Measurements from ENCODE around the gene DGUOK.
"Not testable (repeated sequence)": the region's sequence is repeated elsewhere in the genome, so short reads cannot be mapped to it uniquely, and the experiment has no call there.

The DGUOK gene

GRCh38 chr2:73918856-73919255 is 7.8 kb upstream of the DGUOK start:
- DNase-seq (ENCODE audit: extremely low spot score, insufficient read length, low read depth) (no peak), FAIRE-seq (no peak)

GRCh38 chr2:73919596-73920228 is 7.0 kb upstream of the DGUOK start:
- no peak for DNase-seq (ENCODE audit: extremely low spot score, insufficient read length, low read depth)
- FAIRE-seq = no peak

- DNase-seq (ENCODE audit: extremely low spot score, insufficient read length, low read depth) = no peak
- no peak for FAIRE-seq
These were observed 5.8 kb upstream of the DGUOK start for GRCh38 chr2:73920577-73921545.

GRCh38 chr2:73921581-73921980 is 5.1 kb upstream of the DGUOK start:
- no peak for FAIRE-seq
- no peak for DNase-seq (ENCODE audit: extremely low spot score, insufficient read length, low read depth)

- FAIRE-seq = no peak
- DNase-seq (ENCODE audit: extremely low spot score, insufficient read length, low read depth) = no peak
These were observed 4.0 kb upstream of the DGUOK start for GRCh38 chr2:73922681-73923080.

- FAIRE-seq (no peak), DNase-seq (ENCODE audit: extremely low spot score, insufficient read length, low read depth) (no peak)
These were observed 1.5 kb upstream of the DGUOK start for GRCh38 chr2:73925033-73925704.

- FAIRE-seq (no peak), DNase-seq (ENCODE audit: extremely low spot score, insufficient read length, low read depth) (no peak)
These were observed 707 bp upstream of the DGUOK start for GRCh38 chr2:73925853-73926492.

- FAIRE-seq (no peak), DNase-seq (ENCODE audit: extremely low spot score, insufficient read length, low read depth) (no peak)
These were observed 664 bp downstream of the DGUOK start for GRCh38 chr2:73927344-73927743.

- no peak for FAIRE-seq
- no peak for DNase-seq (ENCODE audit: extremely low spot score, insufficient read length, low read depth)
These were observed 2.3 kb downstream of the DGUOK start for GRCh38 chr2:73928963-73929347.

- DNase-seq (ENCODE audit: extremely low spot score, insufficient read length, low read depth) (no peak), FAIRE-seq (no peak)
These were observed 3.7 kb downstream of the DGUOK start for GRCh38 chr2:73930386-73930785.

GRCh38 chr2:73931531-73932500 is 5.1 kb downstream of the DGUOK start:
- DNase-seq (ENCODE audit: extremely low spot score, insufficient read length, low read depth) (no peak), FAIRE-seq (no peak)

- DNase-seq (ENCODE audit: extremely low spot score, insufficient read length, low read depth) (no peak), FAIRE-seq (no peak)
These were observed 6.5 kb downstream of the DGUOK start for GRCh38 chr2:73933194-73933593.

GRCh38 chr2:73935641-73936040 is 9.0 kb downstream of the DGUOK start:
- DNase-seq (ENCODE audit: extremely low spot score, insufficient read length, low read depth) = no peak
- FAIRE-seq = no peak

- DNase-seq (ENCODE audit: extremely low spot score, insufficient read length, low read depth) (no peak), FAIRE-seq (no peak)
These were observed 10.6 kb downstream of the DGUOK start for GRCh38 chr2:73937103-73937885.

GRCh38 chr2:73937899-73938298 is 11.2 kb downstream of the DGUOK start:
- FAIRE-seq (no peak), DNase-seq (ENCODE audit: extremely low spot score, insufficient read length, low read depth) (no peak)

- FAIRE-seq = no peak
- no peak for DNase-seq (ENCODE audit: extremely low spot score, insufficient read length, low read depth)
These were observed 12.2 kb downstream of the DGUOK start for GRCh38 chr2:73938718-73939352.

GRCh38 chr2:73939419-73939818 is 12.7 kb downstream of the DGUOK start:
- FAIRE-seq (no peak), DNase-seq (ENCODE audit: extremely low spot score, insufficient read length, low read depth) (no peak)

GRCh38 chr2:73940066-73940465 is 13.4 kb downstream of the DGUOK start:
- DNase-seq (ENCODE audit: extremely low spot score, insufficient read length, low read depth) = not testable (repeated sequence)

More at GRCh38 chr2:73940066-73940465, 13.4 kb downstream of the DGUOK start:
- FAIRE-seq = not testable (repeated sequence)

Data from GM18507 (cell line).